ENCODE data around the gene PDZRN3.

GRCh38 chr3:73405853-73406252, 218.9 kb downstream of the PDZRN3 start:
- no peak for TF ChIP-seq EZH2 (IDR thresholded peaks at IDR 0.05)
- TF ChIP-seq POLR2AphosphoS5 (IDR thresholded peaks at IDR 0.05; ENCODE audit: low read depth, low read length), result no peak
- TF ChIP-seq, protein P1, sequence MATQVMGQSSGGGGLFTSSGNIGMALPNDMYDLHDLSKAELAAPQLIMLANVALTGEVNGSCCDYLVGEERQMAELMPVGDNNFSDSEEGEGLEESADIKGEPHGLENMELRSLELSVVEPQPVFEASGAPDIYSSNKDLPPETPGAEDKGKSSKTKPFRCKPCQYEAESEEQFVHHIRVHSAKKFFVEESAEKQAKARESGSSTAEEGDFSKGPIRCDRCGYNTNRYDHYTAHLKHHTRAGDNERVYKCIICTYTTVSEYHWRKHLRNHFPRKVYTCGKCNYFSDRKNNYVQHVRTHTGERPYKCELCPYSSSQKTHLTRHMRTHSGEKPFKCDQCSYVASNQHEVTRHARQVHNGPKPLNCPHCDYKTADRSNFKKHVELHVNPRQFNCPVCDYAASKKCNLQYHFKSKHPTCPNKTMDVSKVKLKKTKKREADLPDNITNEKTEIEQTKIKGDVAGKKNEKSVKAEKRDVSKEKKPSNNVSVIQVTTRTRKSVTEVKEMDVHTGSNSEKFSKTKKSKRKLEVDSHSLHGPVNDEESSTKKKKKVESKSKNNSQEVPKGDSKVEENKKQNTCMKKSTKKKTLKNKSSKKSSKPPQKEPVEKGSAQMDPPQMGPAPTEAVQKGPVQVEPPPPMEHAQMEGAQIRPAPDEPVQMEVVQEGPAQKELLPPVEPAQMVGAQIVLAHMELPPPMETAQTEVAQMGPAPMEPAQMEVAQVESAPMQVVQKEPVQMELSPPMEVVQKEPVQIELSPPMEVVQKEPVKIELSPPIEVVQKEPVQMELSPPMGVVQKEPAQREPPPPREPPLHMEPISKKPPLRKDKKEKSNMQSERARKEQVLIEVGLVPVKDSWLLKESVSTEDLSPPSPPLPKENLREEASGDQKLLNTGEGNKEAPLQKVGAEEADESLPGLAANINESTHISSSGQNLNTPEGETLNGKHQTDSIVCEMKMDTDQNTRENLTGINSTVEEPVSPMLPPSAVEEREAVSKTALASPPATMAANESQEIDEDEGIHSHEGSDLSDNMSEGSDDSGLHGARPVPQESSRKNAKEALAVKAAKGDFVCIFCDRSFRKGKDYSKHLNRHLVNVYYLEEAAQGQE (IDR thresholded peaks at IDR 0.05; ENCODE audit: low read depth), result no peak
- TF ChIP-seq RAD21 (IDR thresholded peaks at IDR 0.05; ENCODE audit: low read depth), result no peak
- TF ChIP-seq, protein P2, sequence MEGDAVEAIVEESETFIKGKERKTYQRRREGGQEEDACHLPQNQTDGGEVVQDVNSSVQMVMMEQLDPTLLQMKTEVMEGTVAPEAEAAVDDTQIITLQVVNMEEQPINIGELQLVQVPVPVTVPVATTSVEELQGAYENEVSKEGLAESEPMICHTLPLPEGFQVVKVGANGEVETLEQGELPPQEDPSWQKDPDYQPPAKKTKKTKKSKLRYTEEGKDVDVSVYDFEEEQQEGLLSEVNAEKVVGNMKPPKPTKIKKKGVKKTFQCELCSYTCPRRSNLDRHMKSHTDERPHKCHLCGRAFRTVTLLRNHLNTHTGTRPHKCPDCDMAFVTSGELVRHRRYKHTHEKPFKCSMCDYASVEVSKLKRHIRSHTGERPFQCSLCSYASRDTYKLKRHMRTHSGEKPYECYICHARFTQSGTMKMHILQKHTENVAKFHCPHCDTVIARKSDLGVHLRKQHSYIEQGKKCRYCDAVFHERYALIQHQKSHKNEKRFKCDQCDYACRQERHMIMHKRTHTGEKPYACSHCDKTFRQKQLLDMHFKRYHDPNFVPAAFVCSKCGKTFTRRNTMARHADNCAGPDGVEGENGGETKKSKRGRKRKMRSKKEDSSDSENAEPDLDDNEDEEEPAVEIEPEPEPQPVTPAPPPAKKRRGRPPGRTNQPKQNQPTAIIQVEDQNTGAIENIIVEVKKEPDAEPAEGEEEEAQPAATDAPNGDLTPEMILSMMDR (IDR thresholded peaks at IDR 0.05 in 2 of 3, conservative IDR thresholded peaks at IDR 0.05 in 1 of 3; ENCODE audit: borderline replicate concordance in 1 of 3, insufficient read depth in 1 of 3, low read depth in 2 of 3, low read length in 2 of 3), result no peak
- no peak for TF ChIP-seq POLR2A (IDR thresholded peaks at IDR 0.05; ENCODE audit: borderline replicate concordance, extremely low read depth, insufficient read depth, insufficient read length)
- no peak for TF ChIP-seq JUND (IDR thresholded peaks at IDR 0.05)
- TF ChIP-seq TCF7L2 (IDR thresholded peaks at IDR 0.05; ENCODE audit: borderline replicate concordance, extremely low read depth, insufficient read depth, insufficient read length), result no peak
- TF ChIP-seq YY1 (IDR thresholded peaks at IDR 0.05; ENCODE audit: extremely low read depth, insufficient replicate concordance, low read depth, low read length), result no peak
- TF ChIP-seq CEBPB (IDR thresholded peaks at IDR 0.05; ENCODE audit: low read depth), result no peak
- TF ChIP-seq MAX (IDR thresholded peaks at IDR 0.05), result no peak
- TF ChIP-seq EZH2phosphoT487 (IDR thresholded peaks at IDR 0.05; ENCODE audit: borderline replicate concordance), result no peak

All from HCT116 (cell line).